Uterus (tissue), 4 donors: ENCODE results near the gene USP25. TPM values are rescaled to one million over a fixed set of nuclear protein-coding genes. Genes with fewer than 3 reads are reported as not detected.
A peak's percentile ranks its signal among the peaks of the same experiment; 100 is the strongest.
"Not testable (repeated sequence)": the region's sequence is repeated elsewhere in the genome, so short reads cannot be mapped to it uniquely, and the experiment has no call there.

Source experiments
- DNase-seq, 2 donors: peaks; one replicate each; pipeline ENCODE4 v3.0.0-alpha.2; 2019 to 2020
- H3K27ac ChIP-seq, 2 donors: fragments of 200-600 bp; sonication (generic); 1 replicate in 1 of 2; 2 replicates in 1 of 2; pipeline ENCODE4 v1.5.1; 2016 to 2018
- H3K27me3 ChIP-seq, 2 donors: fragments of 200-600 bp; sonication (generic); one replicate each; pipeline ENCODE4 v1.5.1; 2018 to 2019; ENCODE audit warnings: control low read depth in 1 of 2
- H3K36me3 ChIP-seq, 2 donors: fragments of 200-600 bp; sonication (generic); one replicate each; pipeline ENCODE4 v1.5.1; 2019; ENCODE audit warnings: control low read depth in 1 of 2
- H3K4me1 ChIP-seq, 2 donors: fragments of 200-600 bp; sonication (generic); one replicate each; pipeline ENCODE4 v1.5.1; 2018 to 2019; ENCODE audit warnings: control low read depth in 1 of 2
- H3K4me3 ChIP-seq, 2 donors: fragments of 200-600 bp; sonication (generic); 1 replicate in 1 of 2; 2 replicates in 1 of 2; pipeline ENCODE4 v1.5.1; 2018 to 2019; ENCODE audit warnings: mild to moderate bottlenecking in 1 of 2
- H3K9me3 ChIP-seq, 2 donors: fragments of 200-600 bp; sonication (generic); one replicate each; pipeline ENCODE4 v1.5.1; 2019; ENCODE audit warnings: control low read depth in 1 of 2
- POLR2A ChIP-seq, 2 donors: fragments of 450-650 bp; IDR thresholded peaks; one replicate each; pipeline ENCODE4 v1.6.1; 2016; ENCODE audit warnings: antibody characterized with exemption in 2 of 2, mild to moderate bottlenecking in 1 of 2, moderate library complexity in 1 of 2
- intact Hi-C: fragments of 100-400 bp; cut with DNase I; formaldehyde crosslinking; loops from one replicate; pipeline ENCODE4 v1.15.1; 2023; ENCODE audit warnings: low total_unique reads
- total RNA-seq, 4 donors: library from RNA; depleted of rRNA in 3 of 4; stranded (reverse); fragments of >200 nt in 3 of 4; gene quantifications; one replicate each; pipeline versions ENCODE4 v1.1.0 to v1.2.4, GENCODE V29; 2014 to 2023
- TF ChIP-seq, protein P1 (sequence below), 4 experiments: fragments of 200-600 bp in 2 of 4; fragments of 450-650 bp in 2 of 4; sonication (generic) in 2 of 4; IDR thresholded peaks; one replicate each; pipeline ENCODE4 v1.5.1; 2016 to 2019; ENCODE audit warnings: antibody characterized with exemption in 4 of 4, mild to moderate bottlenecking in 2 of 4, moderate library complexity in 1 of 4
- donor health status: DM: yes; HTN: yes; CAD: no.

Gene USP25
- total RNA-seq, 4 donors from 2014 or later, result 34.6 to 97.5 (median 63.5) TPM

DNA sequence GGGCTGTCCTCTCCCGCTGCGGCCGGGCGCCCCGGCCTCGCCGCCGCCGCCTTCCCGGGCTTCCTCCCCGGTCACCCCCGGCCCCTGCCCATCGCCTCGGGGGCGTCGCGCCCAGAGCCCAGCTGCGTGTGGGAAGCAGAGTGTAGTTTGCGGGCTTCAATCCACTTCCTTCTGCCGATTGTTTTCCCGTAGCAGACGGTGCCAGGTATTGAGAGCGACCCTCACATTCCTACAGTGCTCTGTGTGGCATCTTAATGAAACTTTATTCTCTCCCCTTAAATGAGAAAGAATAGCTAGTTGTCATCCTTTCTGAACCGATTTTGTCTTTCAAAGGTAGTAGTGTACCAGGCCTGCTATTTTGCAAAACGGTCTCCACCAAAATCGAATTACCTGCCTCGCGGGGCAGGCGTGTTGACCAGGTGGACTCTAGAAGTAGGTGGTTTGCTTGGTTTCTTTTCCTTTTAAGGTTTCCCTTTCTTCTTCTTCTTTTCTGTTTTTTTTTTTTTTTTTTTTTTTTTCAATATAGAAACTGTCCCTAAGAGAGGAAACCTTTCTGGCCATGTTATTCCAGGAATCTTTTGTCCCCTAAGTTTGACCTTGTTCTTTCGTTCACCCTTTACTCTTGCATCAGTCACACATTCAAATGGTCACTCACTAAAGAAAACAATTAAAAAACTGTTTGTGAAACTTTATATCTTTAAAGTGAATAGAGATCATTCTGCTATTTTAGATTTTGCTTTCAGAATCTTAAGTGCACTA, 881 bp downstream of the USP25 start:
- Histone ChIP-seq H3K9me3 (no peaks in the 10 kb centered on the region), H3K27me3 (no peaks in the 10 kb centered on the region), H3K36me3 (no peaks in the 10 kb centered on the region), H3K4me3 (peak overlapping the region; percentile 49 to 97), H3K27ac (peak overlapping the region; percentile 94 to 98), H3K4me1 (peaks cover 0 to 7% of the 10 kb centered on the region in 2 donors)
- TF ChIP-seq POLR2A (IDR thresholded peaks at IDR 0.05), result no peak
- TF ChIP-seq, protein P1, sequence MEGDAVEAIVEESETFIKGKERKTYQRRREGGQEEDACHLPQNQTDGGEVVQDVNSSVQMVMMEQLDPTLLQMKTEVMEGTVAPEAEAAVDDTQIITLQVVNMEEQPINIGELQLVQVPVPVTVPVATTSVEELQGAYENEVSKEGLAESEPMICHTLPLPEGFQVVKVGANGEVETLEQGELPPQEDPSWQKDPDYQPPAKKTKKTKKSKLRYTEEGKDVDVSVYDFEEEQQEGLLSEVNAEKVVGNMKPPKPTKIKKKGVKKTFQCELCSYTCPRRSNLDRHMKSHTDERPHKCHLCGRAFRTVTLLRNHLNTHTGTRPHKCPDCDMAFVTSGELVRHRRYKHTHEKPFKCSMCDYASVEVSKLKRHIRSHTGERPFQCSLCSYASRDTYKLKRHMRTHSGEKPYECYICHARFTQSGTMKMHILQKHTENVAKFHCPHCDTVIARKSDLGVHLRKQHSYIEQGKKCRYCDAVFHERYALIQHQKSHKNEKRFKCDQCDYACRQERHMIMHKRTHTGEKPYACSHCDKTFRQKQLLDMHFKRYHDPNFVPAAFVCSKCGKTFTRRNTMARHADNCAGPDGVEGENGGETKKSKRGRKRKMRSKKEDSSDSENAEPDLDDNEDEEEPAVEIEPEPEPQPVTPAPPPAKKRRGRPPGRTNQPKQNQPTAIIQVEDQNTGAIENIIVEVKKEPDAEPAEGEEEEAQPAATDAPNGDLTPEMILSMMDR (IDR thresholded peaks at IDR 0.05), result no peak
- intact Hi-C loops, result no loop called here
- no peak for DNase-seq

DNA sequence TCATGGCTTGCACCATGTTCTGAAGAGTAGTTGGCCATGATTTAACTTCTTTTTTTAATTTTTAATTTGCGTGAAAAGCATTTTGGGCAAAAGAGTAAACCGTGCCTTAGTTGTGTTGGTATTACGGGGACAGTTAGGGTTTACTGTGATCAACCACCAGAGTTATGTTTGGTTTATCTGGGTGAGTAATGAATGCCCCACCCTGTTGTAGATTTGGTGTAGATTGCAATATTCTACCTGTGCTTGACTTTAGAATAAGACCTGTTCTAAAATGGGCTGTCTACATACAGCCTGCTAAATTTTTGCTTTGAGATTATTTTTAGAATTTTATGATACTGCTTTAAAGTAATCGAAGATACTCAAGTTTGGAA, 1.4 kb downstream of the USP25 start:
- peak overlapping the region; percentile 94 to 98 for H3K27ac ChIP-seq
- peaks cover 0 to 7% of the 10 kb centered on the region in 2 donors for H3K4me1 ChIP-seq
- no peaks in the 10 kb centered on the region for H3K36me3 ChIP-seq
- DNase-seq, result no peak
- intact Hi-C loops, result no loop called here
- TF ChIP-seq POLR2A (IDR thresholded peaks at IDR 0.05), result no peak
- TF ChIP-seq, protein P1 (IDR thresholded peaks at IDR 0.05), result no peak
- peak overlapping the region; percentile 49 to 97 for H3K4me3 ChIP-seq
- no peaks in the 10 kb centered on the region for H3K27me3 ChIP-seq
- no peaks in the 10 kb centered on the region for H3K9me3 ChIP-seq

DNA sequence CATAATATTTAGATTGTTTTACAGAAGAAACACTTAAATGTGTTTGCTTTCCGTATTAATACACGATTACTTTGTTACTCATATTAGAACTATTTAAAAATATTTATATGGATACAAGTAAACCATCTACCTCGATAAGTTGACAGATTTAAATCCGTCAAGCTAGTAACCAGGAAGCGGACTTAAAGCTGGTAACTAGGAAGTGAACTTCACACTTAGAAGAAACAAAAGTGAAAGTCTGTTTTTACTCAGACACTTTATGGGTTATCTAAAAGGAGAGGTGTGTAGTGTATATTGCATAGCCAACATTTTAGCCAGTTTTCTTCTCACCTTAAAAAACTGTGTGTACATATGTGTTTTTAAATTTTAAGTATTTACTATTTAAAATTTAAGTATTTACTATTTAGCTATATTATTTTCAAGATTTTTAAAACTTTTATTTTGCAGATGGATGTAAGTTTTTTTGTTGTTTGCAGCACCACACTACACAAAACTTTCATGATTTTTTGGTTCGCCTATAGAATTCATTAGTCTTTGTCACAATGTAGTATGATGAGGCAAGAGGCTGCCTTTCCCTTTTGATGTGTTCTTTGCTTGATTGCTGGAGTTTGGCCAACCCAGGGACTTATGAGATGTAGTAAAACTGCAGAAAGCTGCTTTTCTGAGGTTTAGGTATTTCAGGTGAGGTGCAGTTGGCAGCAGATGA, 2.7 kb downstream of the USP25 start:
- peak overlapping the region; percentile 49 to 97 for H3K4me3 ChIP-seq
- H3K27ac ChIP-seq, result peak overlapping the region; percentile 44 to 94
- intact Hi-C loops, result no loop called here
- H3K36me3 ChIP-seq, result no peaks in the 10 kb centered on the region
- H3K27me3 ChIP-seq, result no peaks in the 10 kb centered on the region
- TF ChIP-seq POLR2A (IDR thresholded peaks at IDR 0.05), result no peak
- TF ChIP-seq, protein P1 (IDR thresholded peaks at IDR 0.05), result no peak
- H3K4me1 ChIP-seq, result peaks cover 0 to 7% of the 10 kb centered on the region in 2 donors
- no peaks in the 10 kb centered on the region for H3K9me3 ChIP-seq
- DNase-seq, result no peak

DNA sequence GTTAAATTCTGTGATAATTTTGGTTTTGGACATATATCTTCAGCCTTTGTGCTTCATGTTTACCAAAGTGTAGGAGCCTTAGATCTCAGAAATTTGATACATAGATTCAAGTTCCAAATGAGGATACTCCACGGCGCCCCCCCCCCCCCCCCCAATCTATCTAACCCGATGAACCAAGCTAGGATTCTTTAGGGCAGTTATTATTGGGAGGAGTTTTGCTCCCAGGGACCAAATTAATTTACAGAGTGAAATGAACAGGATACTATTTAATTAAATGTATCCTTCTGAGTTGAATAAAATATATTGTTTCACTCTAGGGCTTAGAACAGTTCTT, 3.2 kb downstream of the USP25 start:
- H3K36me3 ChIP-seq, result no peaks in the 10 kb centered on the region
- H3K9me3 ChIP-seq, result no peaks in the 10 kb centered on the region
- H3K4me1 ChIP-seq, result peaks cover 0 to 7% of the 10 kb centered on the region in 2 donors
- intact Hi-C loops, result no loop called here
- H3K4me3 ChIP-seq, result peak overlapping the region; percentile 49 to 97
- peak overlapping the region; percentile 44 to 94 for H3K27ac ChIP-seq
- no peaks in the 10 kb centered on the region for H3K27me3 ChIP-seq
- no peak for DNase-seq
- TF ChIP-seq, protein P1 (IDR thresholded peaks at IDR 0.05), result no peak
- no peak for TF ChIP-seq POLR2A (IDR thresholded peaks at IDR 0.05)

DNA sequence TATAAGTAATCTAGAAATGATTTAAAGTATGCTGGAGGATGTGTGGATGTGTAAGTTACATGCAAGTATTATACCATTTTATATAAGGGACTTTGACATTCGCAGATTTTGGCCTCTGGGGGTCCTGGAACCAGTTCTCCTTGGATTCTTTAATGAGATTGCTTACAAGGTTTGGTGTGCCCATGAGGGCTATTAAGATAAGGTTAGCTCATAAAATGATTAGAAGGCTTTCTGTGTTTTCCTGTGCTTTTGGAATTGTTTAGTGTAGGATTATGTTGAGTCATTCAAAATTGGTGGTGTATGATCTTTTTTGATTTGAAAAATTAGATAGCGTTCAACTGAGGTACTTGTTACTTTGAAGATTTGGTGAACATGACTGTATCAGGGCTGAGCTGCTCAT, 5.6 kb downstream of the USP25 start:
- no peak overlapping the region for H3K4me3 ChIP-seq
- H3K4me1 ChIP-seq, result peaks cover 0 to 7% of the 10 kb centered on the region in 2 donors
- peak overlapping the region in 1 of 2 donors; percentile 33 for H3K27ac ChIP-seq
- TF ChIP-seq, protein P1 (IDR thresholded peaks at IDR 0.05), result no peak
- TF ChIP-seq POLR2A (IDR thresholded peaks at IDR 0.05), result no peak
- intact Hi-C loops, result no loop called here
- no peaks in the 10 kb centered on the region for H3K27me3 ChIP-seq
- no peaks in the 10 kb centered on the region for H3K36me3 ChIP-seq
- no peak for DNase-seq
- H3K9me3 ChIP-seq, result no peaks in the 10 kb centered on the region

DNA sequence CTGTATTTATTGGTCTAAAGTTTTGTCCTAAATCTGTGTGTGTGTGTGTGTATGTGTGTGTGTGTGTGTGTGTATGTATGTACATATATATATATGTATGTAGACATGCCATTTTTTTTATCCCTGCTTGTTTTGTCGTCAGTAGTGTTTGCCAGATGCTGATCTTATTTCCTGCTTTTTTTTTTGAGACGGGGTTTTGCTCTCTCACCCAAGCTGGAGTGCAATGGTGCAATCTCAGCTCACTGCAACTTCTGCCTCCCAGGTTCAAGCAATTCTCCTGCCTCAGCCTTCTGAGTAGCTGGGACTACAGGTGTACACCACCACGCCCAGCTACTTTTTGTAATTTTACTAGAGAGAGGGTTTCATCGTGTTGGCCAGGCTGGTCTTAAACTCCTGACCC, 6.1 kb downstream of the USP25 start:
- H3K9me3 ChIP-seq, DNase-seq, H3K4me1 ChIP-seq, H3K36me3 ChIP-seq, H3K27me3 ChIP-seq, H3K4me3 ChIP-seq, intact Hi-C loops: not testable (repeated sequence)
- H3K27ac ChIP-seq, result peak overlapping the region in 1 of 2 donors; percentile 33

DNA sequence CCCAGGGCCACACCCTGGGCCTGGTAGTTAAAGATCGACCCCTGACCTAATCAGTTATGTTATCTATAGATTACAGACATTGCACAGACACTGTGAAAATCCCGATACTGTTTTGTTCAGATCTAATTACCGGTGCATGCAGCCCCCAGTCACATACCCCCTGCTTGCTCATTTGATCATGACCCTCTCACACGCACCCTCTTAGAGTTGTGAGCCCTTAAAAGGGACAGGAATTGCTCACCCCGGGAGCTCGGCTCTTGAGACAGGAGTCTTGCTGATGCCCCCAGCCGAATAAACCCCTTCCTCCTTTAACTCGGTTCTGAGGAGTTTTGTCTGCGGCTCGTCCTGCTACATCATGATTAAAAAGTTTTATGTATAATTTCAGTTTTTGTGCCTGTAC, 9.0 kb downstream of the USP25 start:
- DNase-seq, H3K4me3 ChIP-seq, H3K27me3 ChIP-seq, H3K36me3 ChIP-seq, H3K27ac ChIP-seq, intact Hi-C loops, H3K9me3 ChIP-seq: not testable (repeated sequence)
- H3K4me1 ChIP-seq, result peaks cover 5 to 16% of the 10 kb centered on the region in 2 donors
